GM23338 (cell line): ENCODE measurements around the gene TXNDC2.

Experiments used
- CREB1 ChIP-seq: fragments of 250-450 bp; sonication (Bioruptor Pico); IDR thresholded peaks from 2 replicates; pipeline ENCODE4 v1.5.0; 2020; ENCODE audit warnings: low read depth, mild to moderate bottlenecking, moderate library complexity
- CTCF ChIP-seq, 2 experiments: fragments of 200-600 bp in 1 of 2; sonication (generic) in 1 of 2; conservative IDR thresholded peaks; 2 replicates each; pipeline versions ENCODE4 v1.5.1 to v1.6.1; 2016 to 2017; ENCODE audit warnings: antibody characterized with exemption in 2 of 2, low read depth in 2 of 2, mild to moderate bottlenecking in 2 of 2, moderate library complexity in 1 of 2
- EZH2 ChIP-seq: fragments of 200-600 bp; sonication (generic); IDR thresholded peaks from one replicate; pipeline ENCODE4 v1.8.0; 2017; ENCODE audit warnings: antibody characterized with exemption, mild to moderate bottlenecking, low read depth; ENCODE audit not compliant: unreplicated experiment
- EZH2phosphoT487 ChIP-seq: fragments of 200-600 bp; sonication (generic); IDR thresholded peaks from one replicate; pipeline ENCODE4 v1.8.1; 2018; ENCODE audit warnings: antibody characterized with exemption; ENCODE audit not compliant: unreplicated experiment
- JUNB ChIP-seq: IDR thresholded peaks from one replicate; pipeline ENCODE4 v1.6.1; 2016; ENCODE audit warnings: antibody characterized with exemption; ENCODE audit not compliant: unreplicated experiment
- NANOG ChIP-seq: IDR thresholded peaks from 2 replicates; pipeline ENCODE4 v1.6.1; 2016; ENCODE audit warnings: antibody characterized with exemption, borderline replicate concordance
- POLR2AphosphoS5 ChIP-seq: IDR thresholded peaks from 2 replicates; pipeline ENCODE4 v1.6.1; 2016; ENCODE audit warnings: antibody characterized with exemption, low read depth
- REST ChIP-seq: IDR thresholded peaks from one replicate; pipeline ENCODE4 v1.6.1; 2018; ENCODE audit warnings: antibody characterized with exemption; ENCODE audit not compliant: unreplicated experiment
- STAT1 ChIP-seq: IDR thresholded peaks from one replicate; pipeline ENCODE4 v1.6.1; 2016; ENCODE audit warnings: antibody characterized with exemption; ENCODE audit not compliant: unreplicated experiment

GRCh38 chr18:9861933-9862332 lies 23.8 kb upstream of the TXNDC2 start:
- TF ChIP-seq EZH2: no peak
- no peak for TF ChIP-seq CTCF (conservative IDR thresholded peaks at IDR 0.05; ENCODE audit: low read depth in 2 of 2)
- no peak for TF ChIP-seq POLR2AphosphoS5
- no peak for TF ChIP-seq JUNB
- TF ChIP-seq CREB1 (CRISPR knock-in tag): no peak
- TF ChIP-seq STAT1: no peak
- no peak for TF ChIP-seq EZH2phosphoT487
- TF ChIP-seq REST: no peak
- no peak for TF ChIP-seq NANOG
